Fibroblast of villous mesenchyme (primary cell): ENCODE measurements around the gene MBOAT1. TPM values are rescaled to one million over a fixed set of nuclear protein-coding genes. Genes with fewer than 3 reads are reported as not detected.
A peak's percentile ranks its signal among the peaks of the same experiment; 100 is the strongest.

Experiments used
- DNase-seq: peaks from one replicate; pipeline ENCODE4 v3.0.0-alpha.2; 2010; ENCODE audit warnings: low read depth
- H3K4me3 ChIP-seq: 2 replicates; pipeline ENCODE4 v1.5.1; 2011; ENCODE audit warnings: low read depth, mild to moderate bottlenecking, low read length
- total RNA-seq: library from RNA; depleted of rRNA; stranded (reverse); fragments of >200 nt; gene quantifications from 2 replicates; pipeline ENCODE4 v1.2.3, GENCODE V29; 2012
- TF ChIP-seq, protein P1 (sequence below): IDR thresholded peaks from 2 replicates; pipeline ENCODE4 v1.5.1; 2012; ENCODE audit warnings: low read depth, mild to moderate bottlenecking, low read length; ENCODE audit not compliant: insufficient read depth

MBOAT1 gene
- total RNA-seq, 1 donor = 22.9 TPM

DNA sequence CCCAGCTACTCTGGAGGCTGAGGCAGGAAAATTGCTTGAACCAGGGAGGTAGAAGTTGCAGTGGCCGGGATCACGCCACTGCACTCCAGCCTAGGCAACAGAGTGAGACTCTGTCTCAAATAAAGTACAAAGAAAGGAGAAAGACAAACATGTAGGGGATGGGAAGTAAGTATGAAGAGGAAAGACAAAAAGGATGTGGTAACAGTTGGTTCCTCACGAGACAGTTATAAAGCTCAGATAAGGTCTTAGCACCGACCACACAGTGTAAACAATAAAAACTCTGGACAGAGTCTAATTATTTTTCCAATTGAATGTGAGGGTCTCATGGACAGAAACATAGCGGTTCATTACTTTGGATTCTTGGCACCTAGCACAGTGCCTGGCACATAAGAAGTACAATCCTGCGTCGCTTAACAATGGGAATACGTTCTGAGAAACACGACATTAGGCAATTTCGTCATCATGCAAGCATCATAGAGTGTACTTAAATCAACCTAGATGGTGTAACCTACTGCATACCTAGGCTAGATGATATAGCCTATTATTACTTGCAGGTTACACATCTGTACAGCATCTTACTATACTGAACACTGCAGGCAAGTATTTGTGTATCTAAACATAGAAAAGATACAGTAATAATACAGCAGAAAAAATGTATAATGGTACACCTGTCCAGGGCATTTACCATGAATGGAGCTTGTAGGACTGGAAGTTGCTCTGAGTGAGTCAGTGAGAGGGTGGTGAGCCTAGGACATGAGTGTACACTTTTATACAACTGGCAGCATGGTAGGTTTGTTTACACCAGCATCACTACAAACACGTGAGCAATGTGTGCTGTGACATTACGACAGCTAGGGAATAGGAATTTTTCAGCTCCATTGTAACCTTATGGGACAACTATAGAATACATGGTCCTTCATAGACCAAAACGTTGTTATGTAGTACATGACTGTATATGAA is 38.2 kb downstream of the MBOAT1 start:
- DNase-seq = peak; percentile 37
- no peak overlapping the region for H3K4me3 ChIP-seq
- TF ChIP-seq, protein P1, sequence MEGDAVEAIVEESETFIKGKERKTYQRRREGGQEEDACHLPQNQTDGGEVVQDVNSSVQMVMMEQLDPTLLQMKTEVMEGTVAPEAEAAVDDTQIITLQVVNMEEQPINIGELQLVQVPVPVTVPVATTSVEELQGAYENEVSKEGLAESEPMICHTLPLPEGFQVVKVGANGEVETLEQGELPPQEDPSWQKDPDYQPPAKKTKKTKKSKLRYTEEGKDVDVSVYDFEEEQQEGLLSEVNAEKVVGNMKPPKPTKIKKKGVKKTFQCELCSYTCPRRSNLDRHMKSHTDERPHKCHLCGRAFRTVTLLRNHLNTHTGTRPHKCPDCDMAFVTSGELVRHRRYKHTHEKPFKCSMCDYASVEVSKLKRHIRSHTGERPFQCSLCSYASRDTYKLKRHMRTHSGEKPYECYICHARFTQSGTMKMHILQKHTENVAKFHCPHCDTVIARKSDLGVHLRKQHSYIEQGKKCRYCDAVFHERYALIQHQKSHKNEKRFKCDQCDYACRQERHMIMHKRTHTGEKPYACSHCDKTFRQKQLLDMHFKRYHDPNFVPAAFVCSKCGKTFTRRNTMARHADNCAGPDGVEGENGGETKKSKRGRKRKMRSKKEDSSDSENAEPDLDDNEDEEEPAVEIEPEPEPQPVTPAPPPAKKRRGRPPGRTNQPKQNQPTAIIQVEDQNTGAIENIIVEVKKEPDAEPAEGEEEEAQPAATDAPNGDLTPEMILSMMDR = no peak

DNA sequence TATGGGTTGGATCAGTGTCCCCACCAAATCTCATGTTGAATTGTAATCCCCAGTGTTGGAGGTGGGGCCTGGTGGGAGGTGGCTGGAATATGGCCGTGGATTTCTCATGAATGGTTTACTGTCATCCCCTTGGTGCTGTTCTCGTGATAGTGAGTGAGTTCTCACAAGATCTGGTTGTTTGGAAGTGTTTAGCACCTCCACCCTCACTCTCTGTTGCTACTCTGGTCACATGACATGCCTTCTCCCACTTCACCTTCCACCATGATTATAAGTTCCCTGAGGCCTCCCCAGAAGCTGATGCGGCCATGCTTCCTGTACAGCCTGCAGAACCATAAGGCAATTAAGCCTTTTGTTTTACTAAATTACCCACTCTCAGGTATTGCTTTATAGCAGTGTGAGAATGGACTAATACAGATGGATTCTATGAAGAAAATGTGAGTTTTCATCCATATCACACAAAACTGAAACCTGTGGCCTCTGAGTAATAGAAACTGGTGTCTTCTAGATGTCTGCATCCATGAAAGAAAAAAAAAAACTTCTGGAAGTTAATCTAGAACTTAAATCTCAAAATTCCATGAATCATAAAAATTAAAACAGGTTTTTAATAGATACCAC is 39.3 kb downstream of the MBOAT1 start:
- DNase-seq = no peak
- TF ChIP-seq, protein P1 = no peak

DNA sequence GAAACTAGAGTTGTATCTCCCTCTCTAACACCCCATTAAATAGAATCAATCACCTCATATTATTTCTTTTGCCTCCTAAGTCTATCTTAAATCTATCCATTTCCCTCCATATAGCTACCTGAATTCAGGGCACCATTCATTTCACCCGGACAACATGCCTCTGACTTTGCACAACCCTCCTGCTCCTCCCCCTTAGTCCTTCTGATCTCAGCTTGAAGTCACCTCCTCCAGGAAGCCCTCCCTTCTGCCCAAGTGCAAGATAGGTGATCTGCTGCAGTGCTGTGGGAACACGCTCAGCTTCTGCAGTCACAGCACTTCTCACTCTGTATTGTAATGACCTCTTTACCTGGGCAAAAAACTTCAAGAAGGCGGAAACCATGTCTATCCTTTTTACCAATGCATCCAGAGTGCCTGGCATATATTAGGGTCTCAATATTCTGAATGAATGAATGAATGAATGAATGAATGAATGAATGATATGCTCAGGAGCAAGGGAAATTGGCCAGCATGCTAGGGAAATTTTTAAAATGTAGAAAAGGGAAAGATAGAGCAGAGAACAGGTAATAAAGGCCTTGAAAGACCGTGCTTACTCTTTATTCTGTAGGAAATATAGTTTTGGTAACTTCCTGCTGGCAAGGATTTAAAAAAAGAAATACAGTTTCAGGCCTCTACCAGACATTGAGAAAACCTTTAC is 41.7 kb downstream of the MBOAT1 start:
- DNase-seq = no peak
- TF ChIP-seq, protein P1 = no peak
- no peak overlapping the region for H3K4me3 ChIP-seq

More for the DNA sequence above, 39.3 kb downstream of the MBOAT1 start:
- H3K4me3 ChIP-seq = no peak overlapping the region

DNA sequence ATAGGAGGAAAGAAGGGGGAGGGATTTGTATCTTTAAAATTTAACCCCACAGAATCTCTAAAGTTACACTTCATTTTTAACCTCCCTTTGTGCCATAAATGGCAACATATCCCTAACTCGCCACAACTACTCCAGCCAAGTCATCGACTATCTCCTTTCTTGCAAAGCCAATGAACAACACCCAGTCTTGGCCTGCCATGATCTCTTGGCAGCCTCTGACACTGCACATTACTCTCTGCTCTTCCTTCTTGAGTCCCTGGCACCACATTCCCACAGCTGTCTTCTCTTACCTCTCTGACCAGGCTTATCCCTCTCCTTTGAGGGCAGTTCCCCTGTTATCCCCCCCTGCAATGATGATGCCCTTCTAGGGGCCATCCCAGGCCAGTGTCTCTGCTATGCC is 42.5 kb downstream of the MBOAT1 start:
- no peak overlapping the region for H3K4me3 ChIP-seq
- no peak for DNase-seq
- TF ChIP-seq, protein P1 = no peak

DNA sequence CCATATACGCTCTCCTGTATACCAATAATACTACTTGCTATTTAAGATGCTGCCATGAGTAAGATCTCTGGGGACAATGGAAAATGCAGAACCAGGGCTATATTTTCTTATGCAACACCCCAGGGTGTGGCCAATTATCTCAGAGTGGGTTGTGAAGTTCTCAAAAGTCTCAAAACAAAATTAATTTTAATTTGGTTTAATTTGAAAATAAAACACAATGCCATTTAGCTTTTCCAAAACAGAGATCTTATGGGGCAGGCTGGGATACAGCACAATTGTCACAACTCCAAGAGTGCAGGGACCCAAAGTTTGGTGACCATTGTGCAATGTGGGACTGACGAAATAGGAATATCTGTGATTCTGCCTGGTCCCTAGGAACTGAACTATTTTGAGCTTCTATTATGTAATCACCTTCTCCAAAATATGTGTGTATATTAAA is 43.1 kb downstream of the MBOAT1 start:
- DNase-seq = peak; percentile 33
- TF ChIP-seq, protein P1 = no peak
- H3K4me3 ChIP-seq = no peak overlapping the region

DNA sequence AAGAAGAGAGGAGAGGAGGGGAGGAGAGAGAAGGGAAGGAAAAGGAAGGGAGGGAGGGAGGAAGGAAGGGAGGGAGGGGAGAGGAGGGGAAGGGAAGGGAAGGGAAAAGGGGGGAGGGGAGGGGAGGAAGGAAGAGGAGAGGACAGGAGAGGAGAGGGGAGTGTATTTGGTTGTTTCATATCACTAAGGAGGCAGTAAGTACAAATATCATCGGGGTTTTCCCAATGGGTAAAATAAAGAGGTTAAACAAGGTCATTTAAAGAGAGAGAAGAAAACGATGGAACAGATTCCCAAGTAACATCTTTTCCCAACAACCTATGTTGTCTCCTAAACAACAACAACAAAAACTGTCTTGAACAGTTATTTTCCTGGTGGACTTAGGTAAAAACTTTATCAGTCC is 43.6 kb downstream of the MBOAT1 start:
- TF ChIP-seq, protein P1 = no peak
- H3K4me3 ChIP-seq = no peak overlapping the region
- no peak for DNase-seq
